Gastrocnemius medialis (tissue), 4 donors: ENCODE results near the gene NUP188.

Source experiments
- CTCF ChIP-seq, 5 experiments: fragments of 450-650 bp in 3 of 5; fragments of 200-600 bp in 2 of 5; sonication (generic) in 2 of 5; IDR thresholded peaks in 4 of 5; conservative IDR thresholded peaks in 1 of 5; 1 replicate in 4 of 5; 2 replicates in 1 of 5; pipeline ENCODE4 v1.5.1; 2016 to 2019; ENCODE audit warnings: antibody characterized with exemption in 5 of 5, mild to moderate bottlenecking in 3 of 5, moderate library complexity in 3 of 5
- POLR2A ChIP-seq, 2 donors: fragments of 450-650 bp; IDR thresholded peaks; one replicate each; pipeline ENCODE4 v1.6.1; 2017; ENCODE audit warnings: antibody characterized with exemption in 2 of 2, mild to moderate bottlenecking in 2 of 2, moderate library complexity in 2 of 2

GRCh38 chr9:128933731-128934130 lies 13.8 kb upstream of the NUP188 start:
- TF ChIP-seq CTCF (IDR thresholded peaks at IDR 0.05 in 4 of 5, conservative IDR thresholded peaks at IDR 0.05 in 1 of 5) (no peak), POLR2A (IDR thresholded peaks at IDR 0.05) (no peak)
